Smooth muscle cell (in vitro differentiated cells): ENCODE measurements around the gene TEX13B. TPM values are rescaled to one million over a fixed set of nuclear protein-coding genes. Genes with fewer than 3 reads are reported as not detected.

Experiments used
- DNase-seq: peaks from one replicate; lab custom pipeline; 2025; ENCODE audit not compliant: unreplicated experiment; lab: John Stamatoyannopoulos, UW
- H2AFZ ChIP-seq: fragments of 200-600 bp; sonication (generic); 2 replicates; pipeline ENCODE4 v1.6.0; 2016; ENCODE audit warnings: antibody characterized with exemption, low read depth, mild to moderate bottlenecking
- H3F3A ChIP-seq: fragments of 200-600 bp; sonication (generic); 2 replicates; pipeline ENCODE4 v1.6.0; 2017; ENCODE audit warnings: antibody characterized with exemption, low read depth
- H3K27ac ChIP-seq: fragments of 200-600 bp; sonication (generic); 2 replicates; pipeline ENCODE4 v1.5.1; 2016; ENCODE audit warnings: low read depth, mild to moderate bottlenecking
- H3K27me3 ChIP-seq: fragments of 200-600 bp; sonication (generic); 2 replicates; pipeline ENCODE4 v1.6.1; 2016; ENCODE audit warnings: low read depth, mild to moderate bottlenecking
- H3K36me3 ChIP-seq: fragments of 200-600 bp; sonication (generic); 2 replicates; pipeline ENCODE4 v1.5.1; 2016; ENCODE audit warnings: low read depth
- H3K4me1 ChIP-seq: fragments of 200-600 bp; sonication (generic); 2 replicates; pipeline ENCODE4 v1.5.1; 2016; ENCODE audit warnings: low read depth
- H3K4me2 ChIP-seq: fragments of 200-600 bp; sonication (generic); 2 replicates; pipeline ENCODE4 v1.6.0; 2016; ENCODE audit warnings: mild to moderate bottlenecking
- H3K4me3 ChIP-seq: fragments of 200-600 bp; sonication (generic); 2 replicates; pipeline ENCODE4 v1.5.1; 2016; ENCODE audit warnings: mild to moderate bottlenecking
- H3K79me2 ChIP-seq: fragments of 200-600 bp; sonication (generic); 2 replicates; pipeline ENCODE4 v1.6.0; 2016; ENCODE audit warnings: low read depth, mild to moderate bottlenecking
- H3K9ac ChIP-seq: fragments of 200-600 bp; sonication (generic); 2 replicates; pipeline ENCODE4 v1.6.0; 2016; ENCODE audit warnings: low read depth
- H3K9me3 ChIP-seq: fragments of 200-600 bp; sonication (generic); replicated peaks from 2 replicates; pipeline ENCODE4 v1.5.1; 2016; ENCODE audit warnings: low read depth
- H4K20me1 ChIP-seq: fragments of 200-600 bp; sonication (generic); 2 replicates; pipeline ENCODE4 v1.6.0; 2016; ENCODE audit warnings: low read depth
- WGBS: methylation state at CpG from one replicate; pipeline ENCODE4 v1.1.7; 2016; ENCODE audit warnings: low lambda C conversion rate; 5-methylcytosine and 5-hydroxymethylcytosine counted together
- polyA plus RNA-seq: library from polyadenylated mRNA; unstranded; fragments of >200 nt; fragmentation: Nextera tagmentation; extraction: Ambion mirVana; gene quantifications from 2 replicates; pipeline ENCODE4 v1.2.1, GENCODE V29; 2016
- total RNA-seq: library from RNA; depleted of rRNA; stranded (reverse); fragments of >200 nt; gene quantifications from 2 replicates; pipeline ENCODE4 v1.2.3, GENCODE V29; 2014
- TF ChIP-seq, protein P1 (sequence below): fragments of 200-600 bp; sonication (generic); IDR thresholded peaks from 2 replicates; pipeline ENCODE4 v1.5.1; 2017; ENCODE audit warnings: borderline replicate concordance, mild to moderate bottlenecking, antibody characterized with exemption; ENCODE audit not compliant: insufficient read depth, poor library complexity, severe bottlenecking

The TEX13B gene, protein sequence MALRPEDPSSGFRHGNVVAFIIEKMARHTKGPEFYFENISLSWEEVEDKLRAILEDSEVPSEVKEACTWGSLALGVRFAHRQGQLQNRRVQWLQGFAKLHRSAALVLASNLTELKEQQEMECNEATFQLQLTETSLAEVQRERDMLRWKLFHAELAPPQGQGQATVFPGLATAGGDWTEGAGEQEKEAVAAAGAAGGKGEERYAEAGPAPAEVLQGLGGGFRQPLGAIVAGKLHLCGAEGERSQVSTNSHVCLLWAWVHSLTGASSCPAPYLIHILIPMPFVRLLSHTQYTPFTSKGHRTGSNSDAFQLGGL
- total RNA-seq (not detected in 2 replicates), polyA plus RNA-seq (not detected in 2 replicates)

DNA sequence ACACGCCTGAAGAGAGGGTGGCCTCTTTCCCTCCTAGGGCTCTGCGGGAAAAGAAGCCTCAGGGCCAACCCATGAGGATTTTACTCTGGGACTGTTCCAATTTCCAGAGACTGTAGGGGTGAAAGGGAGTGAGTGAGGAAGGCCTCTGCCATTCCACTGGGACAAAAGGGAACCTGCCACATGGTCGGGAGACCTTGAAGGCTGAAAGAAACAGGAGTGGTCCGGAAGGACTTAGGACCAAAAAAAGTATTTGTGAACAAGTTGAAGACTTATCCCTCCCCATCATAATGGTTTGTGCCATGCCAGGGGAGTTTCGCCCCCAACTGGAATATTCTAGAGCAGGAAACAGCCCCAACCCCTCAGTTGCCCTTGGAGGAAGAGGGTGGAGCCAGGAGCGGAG, at the start of gene TEX13B:
TSS of gene TEX13B (minus strand) at position 15 of the 400 bp plus-strand sequence. CDS start 243 bp downstream, outside the sequence.
- H3K36me3 ChIP-seq = no peaks in the 10 kb centered on the region
- H3K4me3 ChIP-seq = no peak within 1 kb of the TSS
- H3K9me3 ChIP-seq = no peaks in the 10 kb centered on the region
- H3K27ac ChIP-seq = no peak within 1 kb of the TSS
- 89% methylated on average over 6 of the region's 6 CpGs for WGBS
- no peaks in the 10 kb centered on the region for H3K79me2 ChIP-seq
- H3K4me1 ChIP-seq = no peaks in the 10 kb centered on the region
- no peaks in the 10 kb centered on the region for H3F3A ChIP-seq
- no peaks in the 10 kb centered on the region for H3K27me3 ChIP-seq
- H3K9ac ChIP-seq = no peak within 1 kb of the TSS
- TF ChIP-seq, protein P1, sequence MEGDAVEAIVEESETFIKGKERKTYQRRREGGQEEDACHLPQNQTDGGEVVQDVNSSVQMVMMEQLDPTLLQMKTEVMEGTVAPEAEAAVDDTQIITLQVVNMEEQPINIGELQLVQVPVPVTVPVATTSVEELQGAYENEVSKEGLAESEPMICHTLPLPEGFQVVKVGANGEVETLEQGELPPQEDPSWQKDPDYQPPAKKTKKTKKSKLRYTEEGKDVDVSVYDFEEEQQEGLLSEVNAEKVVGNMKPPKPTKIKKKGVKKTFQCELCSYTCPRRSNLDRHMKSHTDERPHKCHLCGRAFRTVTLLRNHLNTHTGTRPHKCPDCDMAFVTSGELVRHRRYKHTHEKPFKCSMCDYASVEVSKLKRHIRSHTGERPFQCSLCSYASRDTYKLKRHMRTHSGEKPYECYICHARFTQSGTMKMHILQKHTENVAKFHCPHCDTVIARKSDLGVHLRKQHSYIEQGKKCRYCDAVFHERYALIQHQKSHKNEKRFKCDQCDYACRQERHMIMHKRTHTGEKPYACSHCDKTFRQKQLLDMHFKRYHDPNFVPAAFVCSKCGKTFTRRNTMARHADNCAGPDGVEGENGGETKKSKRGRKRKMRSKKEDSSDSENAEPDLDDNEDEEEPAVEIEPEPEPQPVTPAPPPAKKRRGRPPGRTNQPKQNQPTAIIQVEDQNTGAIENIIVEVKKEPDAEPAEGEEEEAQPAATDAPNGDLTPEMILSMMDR = no peak
- no peak within 1 kb of the TSS for H3K4me2 ChIP-seq
- no peak within 1 kb of the TSS for H2AFZ ChIP-seq
- DNase-seq = no peak
- H4K20me1 ChIP-seq = no peaks in the 10 kb centered on the region

DNA sequence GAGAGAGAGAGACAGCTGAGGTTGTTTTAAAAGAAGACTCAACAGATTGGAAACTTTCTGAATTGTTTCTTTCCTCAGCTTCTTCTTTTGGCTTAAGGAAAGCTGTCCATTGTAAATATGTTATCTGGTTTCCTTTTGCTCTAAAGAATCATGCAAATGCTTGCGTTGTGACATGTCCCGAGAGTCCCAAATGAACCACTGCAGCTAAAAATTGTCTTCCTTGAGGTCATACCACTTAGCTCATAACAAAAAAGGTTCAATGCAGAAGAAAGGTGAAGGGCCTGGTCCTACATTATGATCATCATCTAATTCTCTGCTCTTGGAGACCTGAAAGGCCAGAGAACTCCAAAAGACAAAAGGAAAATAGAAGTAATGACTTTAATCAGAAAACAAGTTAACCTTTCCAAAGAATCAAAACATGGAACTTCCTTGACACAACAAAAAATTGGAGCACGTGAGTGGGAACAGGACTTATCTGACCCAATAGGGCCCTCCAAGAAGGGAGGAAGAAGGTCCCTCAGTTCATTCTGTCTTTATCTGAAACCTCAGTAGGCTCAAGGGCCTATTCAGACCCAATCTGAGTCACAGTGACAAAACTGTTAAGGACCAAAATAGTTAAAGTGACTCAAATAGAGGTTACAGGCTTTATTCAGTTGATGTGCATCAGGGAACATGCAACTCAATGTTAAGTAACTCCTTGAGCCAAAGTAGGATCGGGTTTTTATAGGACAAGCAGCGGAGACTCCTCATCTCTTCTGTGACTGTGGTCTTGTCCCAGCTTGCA, 48.0 kb upstream of the TEX13B start:
- Histone ChIP-seq H3K9me3 (no peaks in the 10 kb centered on the region), H3F3A (no peaks in the 10 kb centered on the region), H3K9ac (no peak overlapping the region), H3K36me3 (no peaks in the 10 kb centered on the region), H3K4me1 (no peaks in the 10 kb centered on the region), H4K20me1 (no peaks in the 10 kb centered on the region), H3K27me3 (no peaks in the 10 kb centered on the region), H3K4me2 (no peak overlapping the region), H3K27ac (no peak overlapping the region), H3K79me2 (no peaks in the 10 kb centered on the region), H3K4me3 (no peak overlapping the region), H2AFZ (no peak overlapping the region)
- TF ChIP-seq, protein P1 = no peak
- WGBS = 69% methylated on average over 5 of the region's 5 CpGs
- DNase-seq = no peak

DNA sequence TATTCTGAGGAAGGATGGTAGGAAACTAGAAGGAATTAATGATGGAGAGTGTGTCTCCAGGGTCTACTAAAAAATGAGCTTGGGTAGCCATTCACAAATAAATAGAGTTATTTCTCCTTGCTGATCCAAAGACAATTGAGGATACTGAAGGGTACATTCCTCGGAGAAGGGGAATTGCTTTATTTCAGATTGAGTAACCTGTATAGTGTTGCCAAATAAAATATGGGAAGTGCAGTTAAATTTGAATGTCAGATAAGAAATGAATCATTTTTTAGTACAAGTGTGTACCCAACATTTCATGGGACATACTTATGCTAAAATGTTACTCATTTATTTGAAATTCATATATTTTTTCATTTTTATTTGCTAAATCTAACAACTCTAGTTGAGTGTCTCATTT, 46.7 kb upstream of the TEX13B start:
- no peaks in the 10 kb centered on the region for H3K79me2 ChIP-seq
- DNase-seq = no peak
- H3K9me3 ChIP-seq = no peaks in the 10 kb centered on the region
- H3K27me3 ChIP-seq = no peaks in the 10 kb centered on the region
- WGBS = 84% methylated on average over 1 of the region's 1 CpG
- no peaks in the 10 kb centered on the region for H3K4me1 ChIP-seq
- no peak overlapping the region for H2AFZ ChIP-seq
- TF ChIP-seq, protein P1 = no peak
- no peaks in the 10 kb centered on the region for H3F3A ChIP-seq
- H3K4me2 ChIP-seq = no peak overlapping the region
- no peak overlapping the region for H3K4me3 ChIP-seq
- no peaks in the 10 kb centered on the region for H3K36me3 ChIP-seq
- no peak overlapping the region for H3K27ac ChIP-seq
- H4K20me1 ChIP-seq = no peaks in the 10 kb centered on the region
- H3K9ac ChIP-seq = no peak overlapping the region
